Measurements from ENCODE around the gene GATA5.
"Not testable (repeated sequence)": the region's sequence is repeated elsewhere in the genome, so short reads cannot be mapped to it uniquely, and the experiment has no call there.

DNA sequence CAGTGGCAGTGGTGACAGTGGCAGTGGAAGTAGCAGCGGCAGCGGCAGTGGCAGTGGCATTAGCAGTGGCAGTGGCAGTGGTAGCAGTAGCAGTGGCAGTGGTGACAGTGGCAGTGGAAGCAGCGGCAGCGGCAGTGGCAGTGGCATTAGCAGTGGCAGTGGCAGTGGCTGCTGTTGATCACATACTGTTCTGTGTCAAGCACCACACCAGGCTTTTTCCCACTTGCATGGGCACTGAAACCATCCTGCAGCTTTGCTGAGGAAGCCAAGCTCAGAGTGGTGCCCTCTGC is 49.8 kb downstream of the GATA5 start:
- not testable (repeated sequence) for TF ChIP-seq POLR2A (IDR thresholded peaks at IDR 0.05)
- TF ChIP-seq, protein P1, sequence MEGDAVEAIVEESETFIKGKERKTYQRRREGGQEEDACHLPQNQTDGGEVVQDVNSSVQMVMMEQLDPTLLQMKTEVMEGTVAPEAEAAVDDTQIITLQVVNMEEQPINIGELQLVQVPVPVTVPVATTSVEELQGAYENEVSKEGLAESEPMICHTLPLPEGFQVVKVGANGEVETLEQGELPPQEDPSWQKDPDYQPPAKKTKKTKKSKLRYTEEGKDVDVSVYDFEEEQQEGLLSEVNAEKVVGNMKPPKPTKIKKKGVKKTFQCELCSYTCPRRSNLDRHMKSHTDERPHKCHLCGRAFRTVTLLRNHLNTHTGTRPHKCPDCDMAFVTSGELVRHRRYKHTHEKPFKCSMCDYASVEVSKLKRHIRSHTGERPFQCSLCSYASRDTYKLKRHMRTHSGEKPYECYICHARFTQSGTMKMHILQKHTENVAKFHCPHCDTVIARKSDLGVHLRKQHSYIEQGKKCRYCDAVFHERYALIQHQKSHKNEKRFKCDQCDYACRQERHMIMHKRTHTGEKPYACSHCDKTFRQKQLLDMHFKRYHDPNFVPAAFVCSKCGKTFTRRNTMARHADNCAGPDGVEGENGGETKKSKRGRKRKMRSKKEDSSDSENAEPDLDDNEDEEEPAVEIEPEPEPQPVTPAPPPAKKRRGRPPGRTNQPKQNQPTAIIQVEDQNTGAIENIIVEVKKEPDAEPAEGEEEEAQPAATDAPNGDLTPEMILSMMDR (IDR thresholded peaks at IDR 0.05 in 8 of 11, conservative IDR thresholded peaks at IDR 0.05 in 3 of 11), result not testable (repeated sequence)

All from spleen (tissue), 7 donors.